HG03066 (cell line): ENCODE data around the gene GABRB3.

Experiments
- ATAC-seq: cut with Tn5 transposase; IDR thresholded peaks from one replicate; pipeline ENCODE4 v1.9.1; 2021; ENCODE audit warnings: low read depth; ENCODE audit not compliant: unreplicated experiment

GABRB3 gene

DNA sequence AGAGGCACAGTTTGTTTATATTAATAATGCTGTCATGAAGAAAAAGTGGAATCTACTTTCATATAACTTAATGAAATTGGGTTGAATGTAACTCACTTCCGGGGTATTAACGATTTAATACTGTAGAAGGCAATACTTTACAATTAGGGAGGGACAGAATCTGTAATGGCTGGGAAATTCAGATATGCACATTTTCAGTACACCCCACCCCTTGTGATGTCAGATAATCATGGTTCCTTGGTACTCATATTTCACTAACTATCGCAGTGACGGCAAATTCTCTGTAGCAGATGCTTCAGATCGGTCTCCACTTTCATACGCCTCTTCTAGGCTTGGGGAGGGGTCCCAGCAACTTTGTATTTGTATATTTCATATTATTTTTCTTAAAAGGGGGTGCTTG lies 207.3 kb downstream of the GABRB3 start:
- ATAC-seq: no peak

DNA sequence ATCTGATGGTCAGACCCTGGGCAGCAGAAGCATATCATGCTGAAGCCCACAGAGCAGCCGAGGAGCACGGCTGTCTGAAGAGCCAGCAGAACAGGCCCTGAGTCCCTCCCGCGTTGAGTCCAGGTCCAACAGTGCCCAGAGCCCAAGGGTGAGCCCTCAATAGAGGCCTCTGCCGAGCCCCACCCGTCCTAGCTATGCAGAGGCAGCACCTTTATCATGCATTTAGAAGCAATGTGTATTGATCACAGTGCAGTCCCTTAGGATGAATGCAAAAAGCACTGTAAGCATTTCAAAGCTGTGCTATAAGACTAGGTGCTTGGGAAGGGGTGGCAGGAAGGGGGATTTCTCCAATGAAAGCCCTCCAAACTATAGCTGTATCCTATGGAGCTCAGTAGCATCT lies 208.5 kb downstream of the GABRB3 start:
- ATAC-seq: no peak

DNA sequence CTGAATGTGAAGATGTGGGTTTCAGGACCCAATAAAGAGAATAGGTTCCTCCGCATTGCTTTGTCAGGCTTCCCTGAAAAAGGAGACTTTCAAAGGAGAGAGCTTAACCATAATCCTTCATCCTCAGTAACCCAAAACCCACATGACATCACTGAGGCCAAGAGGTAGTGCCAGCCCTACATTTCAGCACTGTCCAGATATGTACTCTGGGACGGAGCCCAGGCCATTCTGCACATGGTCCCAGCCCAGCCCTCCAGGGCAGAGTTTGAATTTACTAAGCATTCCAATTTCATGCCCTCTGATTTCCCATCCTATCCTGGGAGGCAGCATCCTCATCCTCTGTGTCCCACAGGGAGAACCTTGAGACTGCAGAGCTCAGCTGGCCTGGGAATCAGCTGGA lies 210.5 kb downstream of the GABRB3 start:
- ATAC-seq: no peak

GRCh38 chr15:26561896-26562295 lies 211.0 kb downstream of the GABRB3 start:
- ATAC-seq: no peak

- no peak for ATAC-seq
Observed at GRCh38 chr15:26561130-26561529, 211.7 kb downstream of the GABRB3 start.

DNA sequence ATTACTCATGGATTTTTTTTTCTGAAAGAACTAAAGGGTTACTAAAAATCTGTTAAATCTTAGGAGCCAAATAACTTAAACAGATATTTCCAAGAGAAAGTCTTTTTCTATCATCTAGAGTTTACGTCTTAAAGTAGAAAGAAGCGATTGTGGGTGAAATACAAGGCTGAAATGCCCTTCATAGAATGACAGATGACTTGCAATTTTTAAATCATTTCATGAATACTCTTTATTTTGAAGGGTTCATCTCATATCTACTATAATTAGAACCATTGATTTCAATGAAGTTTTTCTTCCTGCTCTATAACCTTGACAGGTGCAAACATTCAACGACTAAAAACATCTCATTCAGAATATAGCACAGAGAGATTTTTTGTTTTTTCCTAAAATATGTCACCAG lies 217.0 kb downstream of the GABRB3 start:
- ATAC-seq: no peak

DNA sequence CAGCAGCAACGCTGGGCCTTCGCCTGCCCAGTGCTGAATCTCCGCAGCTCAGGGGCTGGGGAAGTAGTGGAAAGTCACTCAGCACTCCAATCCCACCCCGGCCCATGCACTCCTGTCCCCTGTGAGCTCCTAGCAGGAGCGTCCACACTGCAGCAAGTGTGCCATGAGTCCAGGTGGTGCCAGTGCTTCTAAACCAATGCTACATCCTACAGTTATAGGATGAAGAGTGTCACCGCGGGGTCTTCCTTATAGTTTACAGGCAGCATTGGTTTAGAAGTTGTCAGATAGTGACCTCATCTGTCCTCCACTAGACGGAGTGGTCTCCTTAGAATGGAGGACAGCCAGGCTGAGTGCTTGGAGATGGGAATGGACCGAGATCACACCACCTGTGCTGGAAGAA lies 221.4 kb downstream of the GABRB3 start:
- ATAC-seq: no peak

DNA sequence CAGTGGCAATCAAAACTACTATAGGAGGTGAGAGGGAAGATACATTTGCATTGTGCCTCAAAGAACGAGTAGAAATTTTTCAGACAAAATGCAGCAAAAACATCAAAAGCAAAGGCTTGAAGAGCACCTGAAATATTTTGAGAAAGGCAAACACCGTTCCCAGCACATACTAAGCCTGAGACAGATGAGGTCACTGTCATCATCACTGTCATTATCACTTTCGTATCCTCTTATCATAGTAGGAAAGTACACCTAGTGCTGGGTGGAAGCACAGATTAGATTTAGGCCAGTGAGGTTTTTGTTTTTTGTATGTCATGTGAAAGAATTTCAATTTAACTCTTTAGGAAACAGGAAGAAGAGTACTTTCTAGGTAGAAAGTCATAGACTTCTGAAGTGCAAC lies 222.0 kb downstream of the GABRB3 start:
- no peak for ATAC-seq

- ATAC-seq: no peak
Observed at GRCh38 chr15:26537663-26538062, 235.2 kb downstream of the GABRB3 start.

- no peak for ATAC-seq
Observed at GRCh38 chr15:26531489-26531888, 241.4 kb downstream of the GABRB3 start.

DNA sequence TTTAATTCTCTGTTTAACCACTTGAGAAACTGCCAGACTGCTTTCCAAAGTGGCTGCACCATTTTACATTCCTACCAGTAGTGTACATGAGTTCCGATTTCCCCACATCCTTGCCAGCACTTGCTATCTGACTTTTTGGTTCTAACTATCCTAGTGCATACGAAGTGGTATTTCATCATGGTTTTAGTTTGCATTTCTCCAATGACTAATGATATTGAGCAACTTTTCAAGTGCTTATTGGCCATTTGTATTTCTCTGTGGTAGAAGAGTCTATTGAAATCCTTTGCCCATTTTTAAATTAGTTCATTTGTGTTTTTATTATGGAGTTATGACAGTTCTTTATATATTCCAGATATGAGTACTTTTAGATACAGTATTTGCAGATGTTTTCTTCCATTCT lies 247.8 kb downstream of the GABRB3 start:
- ATAC-seq: no peak

DNA sequence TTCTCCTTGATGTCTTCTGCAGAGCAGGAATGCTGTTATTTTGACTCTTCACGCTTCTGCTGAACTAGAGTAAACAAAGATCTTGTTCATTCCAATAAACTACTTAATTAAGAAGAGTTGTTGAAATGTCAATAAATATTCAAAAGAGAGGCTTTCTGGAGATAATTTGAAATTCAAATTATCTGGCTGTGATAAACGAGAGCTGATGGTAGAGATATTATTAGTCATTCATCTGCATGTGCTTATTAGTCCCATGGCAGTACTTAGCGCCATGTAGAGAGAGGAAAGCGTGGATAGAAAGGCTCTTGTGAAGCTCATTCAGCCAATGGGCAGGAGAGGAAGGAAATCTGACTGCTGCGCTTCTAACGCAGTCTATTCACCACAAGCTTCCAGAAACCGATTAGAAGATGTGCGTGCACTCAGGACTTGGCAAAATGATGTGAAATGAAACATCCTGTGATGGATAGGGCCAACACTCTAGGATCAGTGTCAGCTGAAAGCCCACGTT lies 251.1 kb downstream of the GABRB3 start:
- ATAC-seq: no peak

DNA sequence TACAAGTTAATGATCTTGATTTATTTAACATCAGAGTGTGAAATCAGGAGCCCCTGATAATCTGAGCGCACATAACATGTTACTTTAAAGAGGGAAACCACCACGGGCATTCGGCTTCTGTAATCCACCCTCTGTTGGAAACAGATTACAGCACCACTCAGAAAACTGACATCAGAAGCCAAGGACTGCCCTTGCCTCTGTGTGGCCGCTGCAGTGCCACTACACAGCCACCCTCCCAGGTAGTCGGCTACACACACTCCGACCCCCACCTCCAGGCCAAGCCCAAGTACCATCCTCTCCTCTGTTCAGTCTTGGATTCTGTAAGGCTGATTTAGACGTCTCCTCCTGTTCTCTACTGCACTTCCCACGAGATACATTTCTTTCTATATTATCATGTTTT lies 251.7 kb downstream of the GABRB3 start:
- no peak for ATAC-seq

DNA sequence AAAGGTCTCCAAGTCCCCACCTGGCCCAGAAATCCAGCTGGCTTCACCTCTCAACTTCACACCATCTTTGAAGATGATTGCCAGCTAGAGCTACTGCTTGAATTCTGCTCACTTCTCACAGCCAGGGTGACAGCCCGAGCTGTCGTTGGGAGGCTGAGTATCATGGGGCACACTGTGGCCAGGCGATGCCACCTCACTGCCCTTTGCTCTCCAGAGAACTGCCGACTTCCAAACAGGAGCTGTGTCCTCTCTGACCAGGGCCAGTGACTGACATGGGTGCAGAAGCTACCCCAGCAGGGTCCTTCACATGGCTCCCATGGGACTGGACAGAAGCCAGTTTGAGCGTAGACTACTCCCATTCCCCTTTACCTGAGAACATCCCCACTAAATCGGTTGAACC lies 254.0 kb downstream of the GABRB3 start:
- no peak for ATAC-seq

GRCh38 chr15:26516102-26516980 lies 256.5 kb downstream of the GABRB3 start:
- no peak for ATAC-seq

DNA sequence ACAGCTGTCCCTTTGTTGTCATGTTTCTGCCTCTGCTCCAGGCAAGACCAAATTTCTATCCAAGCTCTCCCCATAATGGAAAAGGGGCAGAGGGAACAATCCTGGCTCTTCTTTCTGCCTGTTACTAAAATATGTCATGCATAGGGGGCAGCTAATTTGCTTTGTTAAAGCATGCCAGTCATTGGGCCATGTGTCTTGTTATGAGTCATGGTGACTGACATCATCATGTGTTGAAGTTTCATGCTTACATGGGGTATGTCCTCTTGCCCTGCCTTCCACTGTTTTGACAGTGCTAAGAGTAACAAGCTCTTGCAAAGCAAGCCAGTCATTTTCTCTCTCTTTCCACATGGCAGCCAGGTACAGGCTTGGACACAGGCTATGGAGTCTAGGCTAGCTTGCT lies 268.9 kb downstream of the GABRB3 start:
- ATAC-seq: no peak
